Body of pancreas (tissue), 4 donors: ENCODE data around the gene BDKRB1.

ENCODE experiments used
- CTCF ChIP-seq, 7 experiments: fragments of 450-650 bp in 4 of 7; fragments of 200-600 bp in 3 of 7; sonication (generic) in 3 of 7; IDR thresholded peaks; one replicate each; pipeline ENCODE4 v1.5.1; 2016 to 2019; ENCODE audit warnings: antibody characterized with exemption in 7 of 7
- POLR2A ChIP-seq, 3 donors: fragments of 450-650 bp; IDR thresholded peaks; one replicate each; pipeline ENCODE4 v1.6.1; 2016; ENCODE audit warnings: antibody characterized with exemption in 3 of 3, mild to moderate bottlenecking in 2 of 3

- TF ChIP-seq POLR2A (IDR thresholded peaks at IDR 0.05) (no peak), CTCF (IDR thresholded peaks at IDR 0.05) (no peak)
Measured at GRCh38 chr14:96224480-96225096, 31.4 kb upstream of the BDKRB1 start.
